ENCODE measurements around the gene USP46. TPM values are rescaled to one million over a fixed set of nuclear protein-coding genes. Genes with fewer than 3 reads are reported as not detected.

The USP46 gene
- total and polyA plus RNA-seq, 2 of the 13 experiments (the other 11 are each of a cell fraction or from before 2014, with no cell fraction given): 4.7 to 17.4 TPM

DNA sequence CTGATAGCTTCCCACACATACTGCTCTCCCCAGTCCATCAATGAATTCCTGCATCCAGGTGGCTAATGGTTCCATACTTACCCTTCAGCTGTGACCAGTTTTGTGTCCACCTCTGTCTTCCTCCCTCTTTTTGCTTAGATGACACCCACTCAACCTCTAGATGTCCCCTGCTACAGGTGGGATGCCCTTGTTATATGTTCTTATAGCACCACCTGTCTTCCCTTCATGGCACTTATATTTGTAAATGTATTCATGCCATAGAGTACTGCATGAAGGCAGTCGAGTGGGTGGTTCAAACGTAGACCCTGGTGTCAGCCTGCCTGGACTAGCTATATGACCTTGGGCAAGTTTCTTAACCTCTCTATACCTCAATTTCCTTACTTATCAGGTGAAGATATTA is 6.5 kb upstream of the USP46 start:
- POLR2A ChIA-PET: no interaction called here
- CTCF ChIA-PET (ENCODE audit: low intra/inter-chr PET ratio, low total read pairs): interaction anchor here (1.4 kb wide), 1 partner anchor 120 kb away, joined by 6 read pairs; no protein-coding TSS in a partner anchor
- no peak overlapping the region for H3K27ac ChIP-seq (ENCODE audit: extremely low read length, insufficient read depth, low read length)
- H3K9ac ChIP-seq (ENCODE audit: insufficient read depth, low read depth, low read length): no peak overlapping the region
- H3K4me1 ChIP-seq (ENCODE audit: insufficient read depth, low read length): peaks cover 27% of the 10 kb centered on the region
- no peaks in the 10 kb centered on the region for H3K27me3 ChIP-seq (ENCODE audit: control insufficient read depth in 1 of 2, insufficient read depth in 2 of 2, low read length in 2 of 2)
- H4K20me1 ChIP-seq (ENCODE audit: insufficient read depth, low read length): no peaks in the 10 kb centered on the region
- in situ Hi-C loops (cut with HindIII; ENCODE audit: extremely low pct_ligation_motif_present, low pct_unique_long_range_greater_than_20kb): loop anchor here (10.0 kb wide), 2 partner anchors 291 to 431 kb away; no protein-coding TSS in a partner anchor
- peaks cover 8% of the 10 kb centered on the region for H3K9me3 ChIP-seq (ENCODE audit: low read length)
- no peak overlapping the region for H2AFZ ChIP-seq (ENCODE audit: low read length)
- FAIRE-seq: no peak
- DNase-seq (ENCODE audit: low spot score): peak; percentile 43
- 5% methylated on average over 2 of the region's 2 CpGs for WGBS (ENCODE audit: low lambda C conversion rate)
- H3K4me2 ChIP-seq (ENCODE audit: low read depth, low read length): no peak overlapping the region
- intact Hi-C loops (cut with micrococcal nuclease; ENCODE audit: unreplicated experiment): loop anchor here (2.0 to 5.0 kb wide), 4 partner anchors 77 to 433 kb away; no protein-coding TSS in a partner anchor
- no peaks in the 10 kb centered on the region for H3K36me3 ChIP-seq (replicated peaks in 1 of 2; ENCODE audit: control insufficient read depth in 1 of 2, insufficient read depth in 2 of 2, low read length in 2 of 2)
- TF ChIP-seq SMC3 (IDR thresholded peaks at IDR 0.05; ENCODE audit: low read length): peak; percentile 43; the same call in 1 of the 2 replicates
- TF ChIP-seq ZNF263 (CRISPR knock-in tag; IDR thresholded peaks at IDR 0.05): no peak
- peak; percentile 66 for TF ChIP-seq STAG1 (CRISPR knock-in tag; IDR thresholded peaks at IDR 0.05)
- peak; percentile 64 for TF ChIP-seq CTCF (CRISPR knock-in tag; IDR thresholded peaks at IDR 0.05)
- H3K79me2 ChIP-seq (ENCODE audit: insufficient read depth, low read length): no peaks in the 10 kb centered on the region
- no TSS peak for BruUV-seq (replicated peaks)
- no peak overlapping the region for H3K4me3 ChIP-seq (replicated peaks in 1 of 3; ENCODE audit: insufficient read depth in 1 of 3, low read depth in 2 of 3, low read length in 3 of 3)
- peak; percentile 88 for ATAC-seq

DNA sequence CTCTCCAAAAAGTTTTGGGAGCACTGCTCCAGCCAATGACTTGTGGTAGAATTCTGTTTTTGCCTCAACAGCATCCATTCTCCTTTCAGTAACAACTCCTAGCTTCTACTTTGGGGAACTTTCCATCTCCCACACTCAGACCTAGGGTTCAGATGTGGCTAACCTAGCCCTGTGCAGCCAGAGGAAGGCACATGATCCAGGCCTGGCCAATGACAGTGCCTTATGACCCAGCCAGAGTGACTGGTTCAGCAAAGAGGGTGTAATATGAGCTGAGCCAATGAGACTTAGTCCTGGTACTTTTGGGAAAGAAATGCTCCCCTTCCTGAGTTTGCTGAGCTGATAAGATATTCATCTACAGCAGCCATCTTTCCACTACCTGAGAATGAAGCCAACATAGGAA is 5.4 kb upstream of the USP46 start:
- Histone ChIP-seq H3K79me2 (ENCODE audit: insufficient read depth, low read length) (peaks cover 3% of the 10 kb centered on the region), H3K9me3 (ENCODE audit: low read length) (peaks cover 8% of the 10 kb centered on the region), H3K9ac (ENCODE audit: insufficient read depth, low read depth, low read length) (no peak overlapping the region), H4K20me1 (ENCODE audit: insufficient read depth, low read length) (no peaks in the 10 kb centered on the region), H2AFZ (ENCODE audit: low read length) (no peak overlapping the region), H3K27me3 (ENCODE audit: control insufficient read depth in 1 of 2, insufficient read depth in 2 of 2, low read length in 2 of 2) (no peaks in the 10 kb centered on the region; a peak in 1 of 5 replicates), H3K36me3 (replicated peaks in 1 of 2; ENCODE audit: control insufficient read depth in 1 of 2, insufficient read depth in 2 of 2, low read length in 2 of 2) (no peaks in the 10 kb centered on the region), H3K27ac (ENCODE audit: extremely low read length, insufficient read depth, low read length) (no peak overlapping the region), H3K4me2 (ENCODE audit: low read depth, low read length) (no peak overlapping the region), H3K4me1 (ENCODE audit: insufficient read depth, low read length) (peaks cover 31% of the 10 kb centered on the region), H3K4me3 (replicated peaks in 1 of 3; ENCODE audit: insufficient read depth in 1 of 3, low read depth in 2 of 3, low read length in 3 of 3) (no peak overlapping the region)
- intact Hi-C loops (cut with micrococcal nuclease; ENCODE audit: unreplicated experiment) (loop anchor here (2.0 kb wide), 3 partner anchors 76 to 290 kb away; no protein-coding TSS in a partner anchor), in situ Hi-C loops (cut with HindIII; ENCODE audit: extremely low pct_ligation_motif_present, low pct_unique_long_range_greater_than_20kb) (loop anchor here (5.0 to 10.0 kb wide), 3 partner anchors 48 to 430 kb away; no protein-coding TSS in a partner anchor)
- TF ChIP-seq RFX3 (CRISPR knock-in tag; IDR thresholded peaks at IDR 0.05): no peak
- TF ChIP-seq GABPA (IDR thresholded peaks at IDR 0.05; ENCODE audit: low read depth, low read length): no peak
- no peak for TF ChIP-seq GABPA (CRISPR knock-in tag; IDR thresholded peaks at IDR 0.05; ENCODE audit: low read depth)
- no peak for TF ChIP-seq FOXJ3 (CRISPR knock-in tag; IDR thresholded peaks at IDR 0.05; ENCODE audit: borderline replicate concordance)
- no peak for TF ChIP-seq ZNF543 (CRISPR knock-in tag; IDR thresholded peaks at IDR 0.05)
- no peak for TF ChIP-seq SALL2 (CRISPR knock-in tag; IDR thresholded peaks at IDR 0.05)
- no peak for TF ChIP-seq JDP2 (CRISPR knock-in tag; IDR thresholded peaks at IDR 0.05; ENCODE audit: borderline replicate concordance)
- TF ChIP-seq IKZF4 (CRISPR knock-in tag; IDR thresholded peaks at IDR 0.05; ENCODE audit: borderline replicate concordance, low read depth, not compliant biosample characterization): no peak
- TF ChIP-seq ZFY (CRISPR knock-in tag; IDR thresholded peaks at IDR 0.05): no peak
- no peak for TF ChIP-seq ZNF121 (CRISPR knock-in tag; IDR thresholded peaks at IDR 0.05)
- no peak for TF ChIP-seq ZSCAN29 (CRISPR knock-in tag; conservative IDR thresholded peaks at IDR 0.05)
- no peak for TF ChIP-seq ZFP90 (CRISPR knock-in tag; IDR thresholded peaks at IDR 0.05; ENCODE audit: borderline replicate concordance)
- TF ChIP-seq THAP11 (CRISPR knock-in tag; IDR thresholded peaks at IDR 0.05): no peak
- TF ChIP-seq ATF1 (CRISPR knock-in tag; IDR thresholded peaks at IDR 0.05): no peak
- BruUV-seq (replicated peaks): no TSS peak
- ATAC-seq (no peak), DNase-seq (ENCODE audit: low spot score) (no peak), FAIRE-seq (no peak)
- POLR2A ChIA-PET: interaction anchor here (1.3 kb wide), 1 partner anchor 48 kb away, joined by 4 read pairs; no protein-coding TSS in a partner anchor
- CTCF ChIA-PET (ENCODE audit: low intra/inter-chr PET ratio, low total read pairs): no interaction called here

Data from HepG2 (cell line).